ENCODE data around the gene NKX1-2.

NKX1-2 gene

DNA sequence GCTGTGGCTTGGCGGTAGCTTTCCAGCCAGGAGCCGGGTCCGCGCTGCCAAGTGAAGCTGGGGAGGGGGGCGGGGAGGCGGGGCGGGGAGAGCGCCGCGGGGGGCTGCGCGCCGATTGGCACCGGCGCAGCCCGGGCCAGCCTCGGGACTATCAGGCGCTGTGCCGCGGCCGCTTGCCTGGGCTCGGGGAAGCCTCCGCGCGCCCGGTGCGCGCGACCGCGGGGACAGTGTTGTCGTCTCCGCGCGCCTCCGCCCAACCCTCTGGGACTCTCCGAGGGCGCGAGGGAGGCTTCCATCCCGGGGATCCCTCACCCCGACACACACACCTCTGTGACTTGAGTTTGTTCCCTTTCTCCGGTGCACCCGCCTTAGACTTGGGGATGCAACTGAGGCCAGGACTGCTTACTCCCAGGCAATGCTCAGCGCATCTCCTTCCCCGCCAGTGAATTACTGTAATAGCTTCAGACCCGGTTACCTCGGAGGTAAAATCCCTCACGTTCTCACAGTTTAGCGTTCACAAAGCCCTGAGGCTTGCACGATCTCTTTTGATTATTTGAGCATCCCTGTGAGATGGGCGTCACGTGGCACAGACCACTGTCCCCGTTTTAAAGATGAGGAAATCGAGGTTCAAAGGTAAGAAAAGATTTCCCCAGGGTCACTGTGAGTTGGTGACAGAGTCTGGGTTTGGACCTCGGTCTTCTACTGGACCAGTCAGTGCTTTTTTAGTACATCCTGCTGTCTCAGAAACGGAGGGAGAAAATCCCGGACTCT, at the start of gene NKX1-2:
NKX1-2 (minus strand) TSS at position 24 of the 771 bp plus-strand sequence. CDS start 92 bp downstream, outside the sequence.
- no peak for DNase-seq (ENCODE audit: low read depth)

DNA sequence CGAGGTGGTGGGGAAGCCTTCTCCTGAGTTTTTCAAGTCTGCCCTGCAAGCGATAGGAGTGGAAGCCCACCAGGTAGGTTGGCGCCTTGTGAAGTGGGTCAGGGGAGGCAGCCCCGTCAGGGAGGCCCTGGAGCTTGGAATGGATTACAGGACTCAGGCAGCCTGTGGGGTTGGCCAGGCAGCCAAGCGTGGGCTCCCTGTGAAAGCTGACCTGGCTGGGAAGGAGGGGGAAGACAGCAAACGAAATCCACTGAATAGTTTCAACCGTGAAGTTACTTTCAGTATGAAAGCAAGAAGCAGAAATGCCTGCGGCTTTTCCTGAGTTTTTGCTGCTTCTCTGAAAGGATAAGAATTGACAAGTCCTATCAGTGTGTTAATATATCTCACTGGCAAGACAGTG, 48.2 kb upstream of the NKX1-2 start:
- DNase-seq (ENCODE audit: low read depth), result no peak

DNA sequence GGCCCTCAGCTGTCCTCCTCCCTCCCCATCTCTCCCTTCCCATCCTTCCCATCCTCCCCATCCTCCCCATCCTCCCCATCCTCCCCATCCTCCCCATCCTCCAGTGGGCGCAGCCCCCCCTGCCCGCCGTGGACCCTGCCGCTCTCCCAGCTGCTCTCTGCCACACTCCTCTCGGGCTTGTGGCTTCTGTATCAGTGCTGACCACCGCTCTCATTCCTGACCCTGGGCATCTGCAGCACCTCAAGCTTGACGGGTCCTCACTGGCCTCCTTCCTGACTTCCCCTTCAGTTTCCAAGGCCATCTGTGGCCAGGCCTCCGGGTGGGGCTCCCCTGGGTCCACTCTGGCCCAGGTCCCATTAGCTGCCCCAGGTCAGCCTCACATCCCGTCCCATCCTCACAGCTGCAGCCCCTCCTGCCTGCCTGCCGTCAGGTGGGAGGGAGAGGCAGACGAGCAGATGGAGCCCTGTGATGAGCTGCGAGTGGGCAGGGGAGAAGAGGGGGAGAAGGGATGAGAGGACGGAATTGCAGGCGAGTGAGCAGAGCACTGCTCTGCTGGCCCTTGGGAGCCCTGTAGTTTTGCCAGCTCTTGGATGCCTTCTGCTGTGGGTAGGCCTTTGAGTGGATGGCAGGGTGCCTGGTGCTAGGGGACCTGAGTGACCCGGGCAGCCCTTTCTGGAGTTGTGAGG, 47.5 kb upstream of the NKX1-2 start:
- no peak for DNase-seq (ENCODE audit: low read depth)

DNA sequence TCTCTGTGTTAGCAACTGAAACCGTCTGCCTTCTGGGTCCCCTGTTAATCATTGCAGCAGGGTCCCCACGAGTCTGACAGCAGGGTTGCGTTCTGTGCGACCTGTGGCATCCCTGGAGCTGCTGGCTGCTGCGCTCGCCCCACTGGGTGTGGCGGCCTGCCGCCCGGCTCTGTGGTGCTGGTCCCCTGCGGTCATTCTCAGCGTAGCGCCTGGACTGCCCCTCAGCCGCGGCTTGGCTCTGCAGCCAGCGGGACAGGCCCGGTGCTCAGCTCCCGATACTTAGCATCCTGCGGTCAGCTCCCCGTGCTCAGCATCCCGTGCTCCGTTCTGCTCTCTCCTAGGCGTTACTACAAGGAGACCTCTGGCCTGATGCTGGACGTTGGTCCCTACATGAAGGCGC, 46.8 kb upstream of the NKX1-2 start:
- DNase-seq (ENCODE audit: low read depth), result no peak

DNA sequence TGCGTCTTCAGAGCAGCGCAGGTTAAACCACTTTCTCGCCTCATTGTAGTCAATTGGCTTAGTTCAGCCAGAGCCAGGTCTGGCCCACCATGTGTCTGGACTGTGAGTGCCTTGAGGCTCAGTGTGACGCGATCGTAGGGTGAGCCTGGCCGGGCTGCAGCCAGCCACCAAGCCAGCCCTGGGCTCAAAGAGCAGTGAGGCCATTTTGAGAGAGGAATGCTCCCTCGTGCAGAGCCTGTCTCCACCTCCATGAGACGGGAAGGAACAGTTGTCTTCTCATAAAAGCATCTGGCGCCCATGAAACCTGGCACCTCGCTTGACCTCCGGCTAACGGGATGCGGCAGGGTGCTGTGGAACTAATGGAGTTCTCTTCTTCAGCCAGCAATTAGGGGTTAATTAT, 46.3 kb upstream of the NKX1-2 start:
- DNase-seq (ENCODE audit: low read depth), result no peak

DNA sequence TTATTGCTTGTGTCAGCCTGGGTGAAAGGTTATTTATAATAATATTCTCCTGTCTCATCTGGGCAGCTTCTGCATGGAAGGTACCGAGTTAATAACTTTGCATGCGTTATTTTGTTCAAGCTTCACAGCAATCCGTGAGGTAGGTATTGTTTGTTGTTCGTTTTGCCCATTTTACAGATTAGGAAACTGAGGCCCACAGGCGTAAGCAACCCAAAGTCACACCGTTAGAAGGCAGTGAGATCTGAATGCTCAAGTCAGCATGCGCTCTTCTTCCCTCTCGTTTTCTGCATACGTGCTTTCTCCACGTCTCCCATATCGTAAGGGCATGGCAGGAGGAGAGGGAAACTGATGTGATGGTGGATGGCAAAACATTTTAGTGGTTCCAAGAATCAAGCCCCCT, 45.9 kb upstream of the NKX1-2 start:
- DNase-seq (ENCODE audit: low read depth), result no peak

DNA sequence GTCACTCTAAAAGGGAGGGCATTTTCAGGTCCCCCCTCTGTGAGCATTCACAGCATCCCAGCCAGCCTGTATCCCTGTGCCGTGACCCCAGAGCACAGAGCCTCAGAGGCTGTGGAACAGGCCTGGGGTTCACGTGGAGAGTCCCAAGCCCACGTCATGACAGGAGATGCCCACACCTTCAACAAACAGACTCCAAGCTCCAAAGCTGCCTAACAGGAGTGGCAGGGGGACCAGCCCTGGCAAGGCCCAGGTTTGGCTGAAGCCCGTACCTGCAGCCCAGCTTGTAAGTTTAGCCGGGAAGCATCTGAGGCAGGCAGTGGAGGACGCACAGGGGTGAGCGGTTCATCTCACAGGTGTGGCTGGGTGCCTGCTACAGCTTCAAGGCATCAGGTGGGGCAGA, 45.3 kb upstream of the NKX1-2 start:
- DNase-seq (ENCODE audit: low read depth), result no peak

DNA sequence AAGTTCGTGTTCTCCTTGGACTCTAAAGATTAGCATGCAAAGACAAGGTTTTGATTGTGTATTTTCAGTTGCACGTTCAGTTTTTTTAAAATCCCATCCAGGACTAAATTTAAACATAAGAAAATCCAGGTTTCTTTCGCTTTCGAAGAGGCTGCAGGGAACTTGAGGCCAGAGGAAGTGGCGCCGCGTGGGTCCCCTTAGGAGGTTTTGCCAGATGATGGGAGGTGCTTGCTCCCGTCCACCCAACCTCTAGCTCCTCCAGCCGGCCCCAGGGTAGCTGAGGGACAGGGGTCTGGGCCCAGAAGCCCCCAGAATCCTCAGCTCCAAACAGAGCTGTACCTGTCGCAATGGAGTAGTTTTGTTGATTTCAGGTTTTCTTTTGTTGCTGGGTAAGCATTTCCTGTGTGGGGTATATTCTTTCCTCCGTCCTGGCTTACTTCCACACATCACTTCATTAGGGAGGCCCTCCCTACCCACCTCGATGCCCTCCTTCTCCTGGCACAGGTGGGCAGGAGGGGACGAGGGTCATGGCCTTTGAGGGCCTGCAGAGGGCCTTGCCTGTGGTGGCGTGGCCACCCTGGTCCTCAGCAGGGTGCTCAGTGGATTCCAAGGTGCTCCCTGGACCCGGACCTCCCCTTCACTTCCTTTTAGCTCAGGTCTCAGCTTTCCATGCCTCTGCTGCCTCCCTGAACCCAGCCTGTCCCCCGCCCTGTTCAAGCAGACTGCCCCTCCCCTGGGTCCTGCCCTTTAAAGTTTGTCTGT, 44.4 kb upstream of the NKX1-2 start:
- no peak for DNase-seq (ENCODE audit: low read depth)

DNA sequence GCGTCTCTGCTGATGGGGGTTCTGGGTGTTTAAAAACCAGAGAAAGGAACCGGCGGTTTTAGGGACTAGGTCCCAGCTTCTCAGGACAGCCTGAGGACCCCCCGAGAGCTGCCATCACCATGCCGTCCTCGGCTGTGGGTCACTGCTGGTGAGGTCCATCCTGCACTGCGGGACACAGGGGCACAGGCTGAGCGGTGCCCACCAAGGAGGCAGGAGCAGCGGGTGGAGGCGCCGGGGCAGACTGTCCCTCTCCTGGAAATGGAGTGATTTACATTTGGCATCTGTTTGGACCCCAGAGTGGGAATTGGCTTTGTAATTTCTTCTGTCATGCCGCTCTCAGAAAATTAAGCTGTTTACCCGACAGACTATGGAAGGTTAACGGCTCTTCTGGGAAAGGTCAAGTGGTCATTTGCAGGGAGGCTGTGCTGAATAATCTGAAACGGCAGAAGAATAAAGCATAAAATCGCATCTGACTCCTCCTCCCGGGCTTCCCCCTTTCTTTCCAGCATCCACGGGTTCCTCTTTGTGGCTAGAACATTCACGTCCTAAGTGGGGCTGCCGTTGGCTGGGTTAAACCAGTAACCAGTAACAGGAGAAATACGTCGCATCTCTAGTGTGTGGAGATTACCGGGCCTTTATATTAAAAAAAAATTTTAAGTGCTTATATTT, 43.5 kb upstream of the NKX1-2 start:
- DNase-seq (ENCODE audit: low read depth), result no peak

DNA sequence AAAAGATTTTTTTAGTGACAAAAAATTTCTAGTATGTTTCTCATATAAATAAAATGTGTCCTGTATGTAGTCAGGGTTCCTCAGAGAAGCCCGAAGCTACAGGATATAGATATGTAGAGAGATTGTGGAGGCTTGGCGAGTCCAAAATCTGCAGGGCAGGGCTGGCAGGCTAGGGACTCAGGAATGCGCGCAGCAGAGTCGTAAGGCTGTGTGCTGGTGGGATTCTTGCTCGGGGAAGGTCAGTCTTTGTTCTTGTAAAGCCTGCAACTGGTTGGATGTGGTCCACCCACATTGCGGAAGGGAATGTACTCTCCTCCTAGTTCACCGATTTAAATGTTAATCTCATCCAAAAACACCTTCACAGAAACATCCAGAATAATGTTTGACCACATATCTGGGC, 42.4 kb upstream of the NKX1-2 start:
- DNase-seq (ENCODE audit: low read depth), result no peak

DNA sequence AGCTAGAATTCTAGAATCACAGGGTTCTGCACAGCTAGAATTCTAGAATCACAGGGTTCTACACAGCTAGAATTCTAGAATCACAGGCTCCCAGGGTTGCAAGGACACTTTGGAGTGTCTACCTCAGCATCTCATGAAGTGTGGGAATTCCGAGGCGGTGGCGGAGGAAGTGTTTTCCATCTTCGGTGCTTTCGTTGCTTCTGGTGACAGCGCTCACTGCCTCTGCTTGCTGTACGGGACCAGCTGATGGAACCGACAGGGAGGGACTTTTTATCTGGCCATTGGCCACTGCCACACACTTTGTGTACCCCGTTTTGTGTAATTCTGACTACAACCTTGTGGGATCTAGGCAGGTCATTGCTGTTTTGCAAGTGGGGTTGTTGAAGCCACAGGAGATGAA, 41.3 kb upstream of the NKX1-2 start:
- no peak for DNase-seq (ENCODE audit: low read depth)

DNA sequence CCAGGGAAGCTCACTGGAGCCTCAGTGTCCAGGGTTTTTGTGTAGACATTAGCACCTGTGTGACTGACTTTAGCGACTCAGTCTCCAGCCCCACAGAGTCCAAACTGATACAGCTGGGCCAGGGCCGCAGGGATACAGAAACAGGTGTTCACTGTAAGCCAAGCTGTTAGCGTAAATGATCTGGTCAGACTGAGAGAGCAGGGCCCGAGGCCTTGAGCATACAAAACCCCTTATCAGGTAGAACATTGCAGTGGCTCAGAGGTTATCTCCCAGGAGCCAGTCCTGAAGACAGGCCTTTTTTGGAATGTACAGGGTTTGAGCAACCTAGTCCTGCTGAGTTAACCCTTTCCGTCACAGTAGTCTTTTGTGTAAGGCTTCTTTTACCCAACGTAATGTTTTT, 36.8 kb upstream of the NKX1-2 start:
- no peak for DNase-seq (ENCODE audit: low read depth)

DNA sequence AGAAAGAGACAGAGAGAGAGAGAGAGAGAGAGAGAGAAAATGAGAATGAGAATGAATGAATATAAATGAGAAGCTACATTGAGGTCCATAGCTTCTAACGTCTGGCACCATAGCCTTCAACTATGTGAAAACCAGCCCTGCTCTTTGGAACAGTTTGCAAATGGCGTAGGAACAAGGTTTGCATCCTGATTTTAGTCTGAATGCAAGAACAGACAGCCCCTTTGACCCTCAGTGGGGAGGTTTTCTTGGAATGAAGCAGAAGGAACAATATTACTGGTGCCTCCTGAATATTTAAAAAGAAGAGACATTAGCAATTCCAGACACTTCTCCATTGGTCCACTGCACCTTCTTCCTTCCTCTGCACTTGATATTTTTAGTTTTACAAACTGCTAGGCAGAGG, 34.8 kb upstream of the NKX1-2 start:
- DNase-seq (ENCODE audit: low read depth), result no peak

DNA sequence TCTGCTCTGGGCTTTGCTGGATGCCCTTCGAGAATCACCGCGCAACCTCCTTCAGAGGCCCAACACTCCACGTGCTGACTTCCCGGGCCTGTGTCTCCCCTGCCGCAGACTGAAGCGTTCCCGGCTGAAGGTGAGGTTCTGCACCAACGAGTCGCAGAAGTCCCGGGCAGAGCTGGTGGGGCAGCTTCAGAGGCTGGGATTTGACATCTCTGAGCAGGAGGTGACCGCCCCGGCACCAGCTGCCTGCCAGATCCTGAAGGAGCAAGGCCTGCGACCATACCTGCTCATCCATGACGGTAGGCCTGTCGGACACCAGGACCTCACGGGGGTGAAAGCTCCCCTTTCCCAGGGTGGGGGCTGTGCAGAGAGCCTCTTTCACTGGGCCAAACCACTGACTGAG, 34.2 kb upstream of the NKX1-2 start:
- DNase-seq (ENCODE audit: low read depth), result no peak

DNA sequence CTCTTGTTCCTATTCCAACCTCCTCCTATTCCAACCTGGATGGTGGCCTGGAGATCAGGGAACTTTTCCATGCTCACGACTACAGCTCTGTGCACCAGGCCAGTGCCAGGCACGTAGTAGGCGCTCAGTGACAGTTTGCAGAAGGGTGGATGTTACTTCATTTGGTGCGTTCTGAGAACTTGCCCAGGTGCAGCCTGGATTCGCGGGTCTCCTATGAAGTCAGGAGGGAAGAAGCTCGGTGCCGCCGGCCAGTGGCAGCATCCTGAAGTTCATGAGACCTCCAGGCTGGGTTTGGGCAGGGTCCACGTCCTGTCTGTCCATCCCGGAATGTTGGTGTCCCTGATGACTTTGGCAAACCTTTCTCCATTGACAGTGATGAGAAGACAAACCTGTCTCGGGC, 33.0 kb upstream of the NKX1-2 start:
- no peak for DNase-seq (ENCODE audit: low read depth)

DNA sequence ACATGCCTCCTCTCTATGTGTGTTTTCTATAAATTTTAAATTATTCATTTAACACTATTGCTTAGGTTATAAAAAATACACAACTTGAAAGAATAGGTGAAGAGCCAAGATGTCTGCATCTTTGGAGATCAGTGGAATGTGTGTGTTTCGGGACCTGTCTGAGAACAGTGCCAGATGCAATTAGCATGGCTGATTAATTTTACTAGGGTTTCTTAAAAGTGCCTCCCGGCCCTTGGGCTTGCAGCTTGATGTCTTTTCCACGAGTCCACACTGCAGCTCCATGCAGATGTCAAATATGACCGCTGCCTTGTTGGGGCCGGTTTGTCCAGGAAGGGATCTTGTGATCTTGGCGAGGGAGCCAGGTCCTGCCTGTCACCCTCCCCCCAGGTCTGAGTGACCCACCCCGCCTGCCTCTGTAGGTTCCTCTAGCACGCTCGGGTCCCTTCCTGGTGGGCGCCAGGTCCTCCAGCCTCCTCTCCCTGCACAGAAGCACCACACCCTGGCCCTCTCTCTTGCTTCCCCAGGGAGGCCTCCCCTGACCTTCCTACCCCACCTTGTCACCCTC, 32.5 kb upstream of the NKX1-2 start:
- no peak for DNase-seq (ENCODE audit: low read depth)

DNA sequence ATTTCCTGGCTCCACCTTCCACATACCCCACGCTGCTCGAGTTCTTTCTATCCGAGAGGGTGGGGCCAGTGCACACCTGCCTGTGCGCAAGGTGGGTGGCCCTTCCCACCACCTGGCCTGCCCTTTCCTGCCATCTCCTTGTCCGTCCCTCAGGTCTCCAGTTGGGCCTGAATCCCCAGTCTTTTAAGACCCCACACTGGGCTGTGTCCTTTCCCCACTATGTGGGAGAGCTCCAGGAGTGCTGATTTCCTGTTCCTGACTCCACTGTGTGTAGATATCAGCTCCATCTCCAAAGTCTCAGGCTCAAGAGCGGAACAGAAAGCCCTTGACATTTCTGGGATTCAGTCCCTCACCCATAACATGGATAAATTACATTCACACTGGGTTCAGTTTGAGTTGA, 31.9 kb upstream of the NKX1-2 start:
- DNase-seq (ENCODE audit: low read depth), result no peak

DNA sequence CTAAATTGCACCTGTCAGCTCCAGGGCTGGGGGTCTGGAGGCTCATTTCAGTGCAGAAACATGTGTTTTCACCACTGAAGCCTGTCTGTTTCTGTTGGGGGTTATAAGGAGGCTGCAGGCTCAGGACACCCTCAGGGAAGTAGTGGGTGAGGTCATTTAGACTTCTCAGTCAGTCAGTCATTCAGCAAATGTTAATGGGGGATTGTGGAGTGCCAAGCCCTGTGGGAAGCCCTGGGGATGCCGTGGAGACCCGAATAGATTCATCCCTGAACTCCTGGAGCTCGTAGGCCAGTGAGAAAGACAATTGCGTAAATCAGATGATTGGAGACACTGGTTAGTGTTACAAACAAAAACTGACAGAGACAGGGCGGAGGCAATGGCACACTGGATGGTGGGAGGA, 31.0 kb upstream of the NKX1-2 start:
- no peak for DNase-seq (ENCODE audit: low read depth)

DNA sequence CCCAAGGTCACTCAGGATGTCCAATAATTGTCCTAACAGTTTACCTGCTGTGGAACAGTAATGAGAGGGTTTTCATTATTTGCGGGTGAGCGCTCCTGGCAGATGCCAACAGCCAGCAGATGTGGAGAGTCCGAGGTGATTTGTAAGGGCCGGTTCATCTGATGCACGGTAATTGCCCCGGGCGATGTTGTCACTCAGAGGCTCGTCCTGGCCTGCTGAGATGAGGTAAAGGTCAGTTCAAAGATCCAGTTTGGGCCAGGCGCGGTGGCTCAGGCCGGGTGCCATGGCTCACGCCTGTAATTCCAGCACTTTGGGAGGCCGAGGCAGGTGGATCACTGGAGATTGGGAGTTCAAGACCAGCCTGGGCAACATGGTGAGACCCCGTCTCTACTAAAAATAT, 28.7 kb upstream of the NKX1-2 start:
- DNase-seq (ENCODE audit: low read depth), result no peak

DNA sequence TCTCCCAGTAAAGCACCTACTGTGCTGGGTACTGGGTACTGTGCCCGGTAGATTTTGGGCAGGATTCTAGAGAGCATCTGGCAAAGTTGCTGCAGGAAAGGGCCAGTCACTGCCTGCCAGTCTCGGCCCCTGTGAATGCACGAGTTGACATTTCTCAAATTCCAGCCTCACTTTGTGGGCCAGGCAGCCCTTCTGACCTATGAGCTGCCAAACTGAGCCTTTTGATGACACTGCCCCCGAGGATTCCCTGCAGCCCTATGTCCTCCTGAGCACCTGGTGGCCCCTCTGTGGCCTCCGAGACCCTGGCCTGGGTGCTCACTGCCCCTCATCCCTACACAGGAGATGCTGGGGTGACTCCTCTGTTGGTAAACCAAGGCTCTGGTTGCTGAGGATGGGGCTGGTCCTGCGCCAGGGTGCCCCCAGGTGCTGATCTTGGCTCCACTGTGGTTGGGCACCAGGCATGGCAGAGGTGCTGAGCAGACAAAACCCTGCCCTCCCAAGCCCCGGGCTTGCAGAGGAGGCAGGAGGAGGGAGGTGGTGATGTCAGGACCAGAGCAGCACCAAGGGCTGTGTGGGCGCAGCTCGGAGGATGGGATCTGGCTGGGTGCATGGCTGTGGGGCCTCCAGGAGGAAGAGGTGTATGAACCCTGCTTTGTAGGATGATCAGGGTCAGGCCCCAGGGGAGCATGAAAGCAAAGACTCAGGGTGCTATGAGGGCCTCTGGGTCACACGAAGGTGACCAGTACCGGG, 28.0 kb upstream of the NKX1-2 start:
- DNase-seq (ENCODE audit: low read depth), result no peak

DNA sequence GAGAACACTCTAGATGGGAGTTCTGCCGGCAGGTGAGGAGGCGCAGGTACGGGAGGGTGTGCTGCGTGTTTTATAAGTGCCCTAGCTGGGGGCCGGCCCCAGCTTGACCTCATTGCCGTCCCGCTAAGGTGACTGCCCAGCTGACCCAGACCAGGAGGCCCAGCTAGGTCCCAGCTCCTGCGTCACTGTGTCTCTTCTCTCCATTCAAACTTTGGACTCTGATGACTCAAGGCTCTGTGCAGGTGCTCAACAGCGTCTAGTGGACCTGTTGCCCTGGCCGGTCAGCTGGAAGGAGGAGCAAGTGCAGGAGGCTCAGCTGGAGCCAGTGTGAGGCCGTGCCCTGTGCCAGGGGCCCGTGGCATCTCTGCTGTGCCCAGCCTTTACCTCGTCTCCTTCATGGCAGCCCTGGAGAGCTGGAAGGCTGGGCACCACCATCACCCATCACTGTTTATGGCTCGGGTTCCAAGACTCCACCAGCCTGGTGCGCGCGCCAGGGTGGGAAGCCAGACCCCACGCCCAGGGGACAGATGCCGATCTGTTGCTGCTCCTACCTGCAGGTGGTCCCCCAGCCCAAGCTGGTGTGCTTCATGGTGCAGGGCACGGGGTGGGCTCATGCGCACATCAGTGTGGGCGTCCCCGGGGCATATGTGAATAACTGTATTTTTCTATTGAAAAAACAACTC, 26.3 kb upstream of the NKX1-2 start:
- DNase-seq (ENCODE audit: low read depth), result no peak
